HepG2 (cell line): ENCODE data around the gene CYSLTR2. TPM values are rescaled to one million over a fixed set of nuclear protein-coding genes. Genes with fewer than 3 reads are reported as not detected.

Experiments used
- ATAC-seq: fragments of 200-7000 bp; cut with Tn5 transposase; 3 replicates; pipeline ENCODE4 v1.9.1; 2020; ENCODE audit warnings: mild to moderate bottlenecking, moderate library complexity
- BruUV-seq: library from RNA; stranded (reverse); fragments of 400-500 nt; replicated peaks from 2 replicates; lab custom pipeline; 2021; lab: Mats Ljungman, UMichigan
- CTCF ChIA-PET: fragments of 300-600 bp; formaldehyde crosslinking; extraction: SDS; loops from one replicate; lab custom pipeline; 2021; ENCODE audit warnings: low total read pairs, inconsistent platforms, low intra/inter-chr PET ratio; lab: Yijun Ruan, JAX
- POLR2A ChIA-PET: fragments of 350-600 bp; sonication (Branson Sonifier 250); formaldehyde crosslinking; loops from one replicate; lab custom pipeline; 2020; ENCODE audit warnings: antibody characterized with exemption, inconsistent platforms; lab: Yijun Ruan, JAX
- DNase-seq: peaks from one replicate; pipeline ENCODE4 v3.0.0-alpha.2; 2015; ENCODE audit warnings: low spot score
- FAIRE-seq: peaks from 3 replicates; lab custom pipeline; 2011; peaks lifted over from hg19 to GRCh38; lab: Jason Lieb, UNC
- H2AFZ ChIP-seq: one replicate; pipeline ENCODE4 v1.6.1; 2011; ENCODE audit warnings: low read length, inconsistent platforms
- H3K27ac ChIP-seq: fragments of 300-600 bp; 3 replicates; pipeline ENCODE4 v1.8.0; 2011; ENCODE audit warnings: mixed run types, mild to moderate bottlenecking, mixed read lengths, low read length, inconsistent platforms; ENCODE audit not compliant: insufficient read depth; ENCODE audit errors: extremely low read length
- H3K27me3 ChIP-seq, 2 experiments: fragments of 200-600 bp in 1 of 2; 2 replicates in 1 of 2; 3 replicates in 1 of 2; pipeline versions ENCODE4 v1.6.0 to v1.8.0; 2011; ENCODE audit warnings: low read length in 2 of 2, mild to moderate bottlenecking in 2 of 2, moderate library complexity in 2 of 2, inconsistent platforms in 1 of 2; ENCODE audit not compliant: insufficient read depth in 2 of 2, control insufficient read depth in 1 of 2
- H3K36me3 ChIP-seq, 2 experiments: fragments of 200-600 bp in 1 of 2; replicated peaks in 1 of 2; 2 replicates in 1 of 2; 3 replicates in 1 of 2; pipeline versions ENCODE4 v1.5.1 to v1.8.0; 2011; ENCODE audit warnings: low read length in 2 of 2, inconsistent platforms in 1 of 2; ENCODE audit not compliant: insufficient read depth in 2 of 2, control insufficient read depth in 1 of 2
- H3K4me1 ChIP-seq: 2 replicates; pipeline ENCODE4 v1.5.1; 2012; ENCODE audit warnings: low read length, inconsistent platforms; ENCODE audit not compliant: insufficient read depth
- H3K4me2 ChIP-seq: 2 replicates; pipeline ENCODE4 v1.6.0; 2011; ENCODE audit warnings: low read depth, low read length, inconsistent platforms
- H3K4me3 ChIP-seq, 3 experiments: fragments of 200-600 bp in 1 of 3; sonication (generic), shearing (Covaris generic) in 1 of 3; replicated peaks in 1 of 3; 2 replicates each; pipeline ENCODE4 v1.5.1; 2011 to 2016; ENCODE audit warnings: low read length in 3 of 3, inconsistent platforms in 2 of 3, low read depth in 2 of 3, mild to moderate bottlenecking in 2 of 3, control low read depth in 1 of 3, mixed read lengths in 1 of 3; ENCODE audit not compliant: insufficient read depth in 1 of 3
- H3K79me2 ChIP-seq: one replicate; pipeline ENCODE4 v1.6.1; 2011; ENCODE audit warnings: low read length, inconsistent platforms; ENCODE audit not compliant: insufficient read depth
- H3K9ac ChIP-seq: 2 replicates; pipeline ENCODE4 v1.6.0; 2011; ENCODE audit warnings: mild to moderate bottlenecking, low read depth, low read length, inconsistent platforms; ENCODE audit not compliant: insufficient read depth
- H3K9me3 ChIP-seq: 2 replicates; pipeline ENCODE4 v1.5.1; 2012; ENCODE audit warnings: mild to moderate bottlenecking, low read length
- H4K20me1 ChIP-seq: 2 replicates; pipeline ENCODE4 v1.6.0; 2011; ENCODE audit warnings: inconsistent platforms, mild to moderate bottlenecking, low read length, moderate library complexity; ENCODE audit not compliant: insufficient read depth
- ARNT ChIP-seq: fragments of 450-650 bp; IDR thresholded peaks from 2 replicates; pipeline ENCODE4 v1.6.1; 2017
- BRD4 ChIP-seq: sonication (generic); formaldehyde crosslinking; IDR thresholded peaks from 2 replicates; pipeline ENCODE4 v1.4.0; 2020; ENCODE audit warnings: missing genetic modification reagents
- CHCHD3 ChIP-seq: sonication (generic); formaldehyde crosslinking; IDR thresholded peaks from 2 replicates; pipeline ENCODE4 v1.8.0; 2022; ENCODE audit warnings: mild to moderate bottlenecking, missing genetic modification reagents, moderate library complexity
- GPBP1L1 ChIP-seq: sonication (generic); formaldehyde crosslinking; IDR thresholded peaks from 2 replicates; pipeline ENCODE4 v1.5.0; 2020; ENCODE audit warnings: mild to moderate bottlenecking, missing genetic modification reagents
- LRRFIP1 ChIP-seq: sonication (generic); formaldehyde crosslinking; conservative IDR thresholded peaks from 2 replicates; pipeline ENCODE4 v1.4.0; 2020; ENCODE audit warnings: missing genetic modification reagents
- NR2C2 ChIP-seq: sonication (generic); formaldehyde crosslinking; IDR thresholded peaks from 2 replicates; pipeline ENCODE4 v1.4.0; 2020; ENCODE audit warnings: missing genetic modification reagents, mild to moderate bottlenecking, moderate library complexity, borderline replicate concordance
- PCBP1 ChIP-seq: fragments of 200-400 bp; formaldehyde crosslinking; IDR thresholded peaks from 2 replicates; pipeline ENCODE4 v1.6.1; 2017; ENCODE audit warnings: mild to moderate bottlenecking, low read depth, low read length, borderline replicate concordance
- PHB2 ChIP-seq: fragments of 450-650 bp; IDR thresholded peaks from 2 replicates; pipeline ENCODE4 v1.6.1; 2018; ENCODE audit not compliant: partially characterized antibody
- ZNF333 ChIP-seq: sonication (generic); formaldehyde crosslinking; IDR thresholded peaks from 2 replicates; pipeline ENCODE4 v1.4.0; 2020; ENCODE audit warnings: mild to moderate bottlenecking, missing genetic modification reagents, borderline replicate concordance
- ZNF841 ChIP-seq: sonication (generic); formaldehyde crosslinking; IDR thresholded peaks from 2 replicates; pipeline ENCODE4 v1.8.1; 2023; ENCODE audit warnings: missing genetic modification reagents, borderline replicate concordance
- WGBS: methylation state at CpG from one replicate; pipeline ENCODE4 v1.1.6; 2017; ENCODE audit warnings: low lambda C conversion rate; 5-methylcytosine and 5-hydroxymethylcytosine counted together
- in situ Hi-C: cut with HindIII; loops from 2 replicates; pipeline ENCODE4 v1.10.0; 2017; ENCODE audit warnings: low pct_unique_long_range_greater_than_20kb; ENCODE audit not compliant: extremely low pct_ligation_motif_present
- intact Hi-C: fragments of 100-400 bp; cut with micrococcal nuclease; formaldehyde crosslinking; loops from one replicate; pipeline ENCODE4 v1.10.0; 2022; ENCODE audit not compliant: unreplicated experiment
- polyA plus RNA-seq, 8 experiments: library from polyadenylated mRNA; depleted of rRNA in 3 of 8; stranded (reverse) in 7 of 8; unstranded in 1 of 8; fragments of >200 nt; fragmentation: Illumina TruSeq in 4 of 8; extraction: Trizol in 4 of 8; gene quantifications; 2 replicates each; pipeline versions ENCODE4 v1.2.1 to v1.2.3, GENCODE V29; 2011 to 2016; ENCODE audit warnings: low read depth in 4 of 8, missing spikeins in 1 of 8, mixed read lengths in 1 of 8; ENCODE audit not compliant: insufficient read depth in 1 of 8
- total RNA-seq, 5 experiments: library from RNA; depleted of rRNA; stranded (reverse); fragments of >200 nt; fragmentation: Illumina TruSeq; extraction: Trizol; gene quantifications; 2 replicates each; pipeline ENCODE4 v1.2.3, GENCODE V29; 2016; ENCODE audit warnings: low read depth in 1 of 5
- TF ChIP-seq, protein P1 (sequence below): IDR thresholded peaks from 2 replicates; pipeline ENCODE4 v1.6.1; 2012; ENCODE audit warnings: low read length, improper control_type of control experiment
- TF ChIP-seq, protein P2 (sequence below): sonication (generic); formaldehyde crosslinking; IDR thresholded peaks from 2 replicates; pipeline ENCODE4 v1.5.1; 2020; ENCODE audit warnings: missing genetic modification reagents, mild to moderate bottlenecking, borderline replicate concordance
- TF ChIP-seq, protein P3 (sequence below): sonication (generic); formaldehyde crosslinking; IDR thresholded peaks from 2 replicates; pipeline ENCODE4 v1.4.0; 2020; ENCODE audit warnings: missing genetic modification reagents, mild to moderate bottlenecking, borderline replicate concordance

CYSLTR2 gene
- total and polyA plus RNA-seq, 2 of the 13 experiments (the other 11 are each of a cell fraction or from before 2014, with no cell fraction given) = not detected

- Histone ChIP-seq H3K27me3 (peaks cover 0 to 15% of the 10 kb centered on the region in 2 experiments; a peak in 1 of 5 replicates), H3K36me3 (no peaks in the 10 kb centered on the region), H3K79me2 (no peaks in the 10 kb centered on the region), H3K27ac (no peak overlapping the region), H2AFZ (no peak overlapping the region), H4K20me1 (no peaks in the 10 kb centered on the region), H3K4me3 (no peak overlapping the region), H3K9me3 (peaks cover 2% of the 10 kb centered on the region; the same call in 1 of the 2 replicates), H3K9ac (no peak overlapping the region), H3K4me2 (no peak overlapping the region), H3K4me1 (no peaks in the 10 kb centered on the region)
- in situ Hi-C loops = no loop called here
- ATAC-seq (no peak), FAIRE-seq (no peak), DNase-seq (no peak)
- ChIA-PET POLR2A (no interaction called here), CTCF (no interaction called here)
- no TSS peak for BruUV-seq
- 50% methylated on average over 2 of the region's 2 CpGs for WGBS
- intact Hi-C loops = no loop called here
- TF ChIP-seq NR2C2 (CRISPR knock-in tag) (no peak), ZNF841 (no peak), BRD4 (no peak), CHCHD3 (no peak), PHB2 (no peak), ARNT (no peak), LRRFIP1 (no peak), ZNF333 (CRISPR knock-in tag) (no peak), PCBP1 (no peak), GPBP1L1 (CRISPR knock-in tag) (no peak)
- TF ChIP-seq, protein P1, sequence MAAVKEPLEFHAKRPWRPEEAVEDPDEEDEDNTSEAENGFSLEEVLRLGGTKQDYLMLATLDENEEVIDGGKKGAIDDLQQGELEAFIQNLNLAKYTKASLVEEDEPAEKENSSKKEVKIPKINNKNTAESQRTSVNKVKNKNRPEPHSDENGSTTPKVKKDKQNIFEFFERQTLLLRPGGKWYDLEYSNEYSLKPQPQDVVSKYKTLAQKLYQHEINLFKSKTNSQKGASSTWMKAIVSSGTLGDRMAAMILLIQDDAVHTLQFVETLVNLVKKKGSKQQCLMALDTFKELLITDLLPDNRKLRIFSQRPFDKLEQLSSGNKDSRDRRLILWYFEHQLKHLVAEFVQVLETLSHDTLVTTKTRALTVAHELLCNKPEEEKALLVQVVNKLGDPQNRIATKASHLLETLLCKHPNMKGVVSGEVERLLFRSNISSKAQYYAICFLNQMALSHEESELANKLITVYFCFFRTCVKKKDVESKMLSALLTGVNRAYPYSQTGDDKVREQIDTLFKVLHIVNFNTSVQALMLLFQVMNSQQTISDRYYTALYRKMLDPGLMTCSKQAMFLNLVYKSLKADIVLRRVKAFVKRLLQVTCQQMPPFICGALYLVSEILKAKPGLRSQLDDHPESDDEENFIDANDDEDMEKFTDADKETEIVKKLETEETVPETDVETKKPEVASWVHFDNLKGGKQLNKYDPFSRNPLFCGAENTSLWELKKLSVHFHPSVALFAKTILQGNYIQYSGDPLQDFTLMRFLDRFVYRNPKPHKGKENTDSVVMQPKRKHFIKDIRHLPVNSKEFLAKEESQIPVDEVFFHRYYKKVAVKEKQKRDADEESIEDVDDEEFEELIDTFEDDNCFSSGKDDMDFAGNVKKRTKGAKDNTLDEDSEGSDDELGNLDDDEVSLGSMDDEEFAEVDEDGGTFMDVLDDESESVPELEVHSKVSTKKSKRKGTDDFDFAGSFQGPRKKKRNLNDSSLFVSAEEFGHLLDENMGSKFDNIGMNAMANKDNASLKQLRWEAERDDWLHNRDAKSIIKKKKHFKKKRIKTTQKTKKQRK = no peak
- TF ChIP-seq, protein P2, sequence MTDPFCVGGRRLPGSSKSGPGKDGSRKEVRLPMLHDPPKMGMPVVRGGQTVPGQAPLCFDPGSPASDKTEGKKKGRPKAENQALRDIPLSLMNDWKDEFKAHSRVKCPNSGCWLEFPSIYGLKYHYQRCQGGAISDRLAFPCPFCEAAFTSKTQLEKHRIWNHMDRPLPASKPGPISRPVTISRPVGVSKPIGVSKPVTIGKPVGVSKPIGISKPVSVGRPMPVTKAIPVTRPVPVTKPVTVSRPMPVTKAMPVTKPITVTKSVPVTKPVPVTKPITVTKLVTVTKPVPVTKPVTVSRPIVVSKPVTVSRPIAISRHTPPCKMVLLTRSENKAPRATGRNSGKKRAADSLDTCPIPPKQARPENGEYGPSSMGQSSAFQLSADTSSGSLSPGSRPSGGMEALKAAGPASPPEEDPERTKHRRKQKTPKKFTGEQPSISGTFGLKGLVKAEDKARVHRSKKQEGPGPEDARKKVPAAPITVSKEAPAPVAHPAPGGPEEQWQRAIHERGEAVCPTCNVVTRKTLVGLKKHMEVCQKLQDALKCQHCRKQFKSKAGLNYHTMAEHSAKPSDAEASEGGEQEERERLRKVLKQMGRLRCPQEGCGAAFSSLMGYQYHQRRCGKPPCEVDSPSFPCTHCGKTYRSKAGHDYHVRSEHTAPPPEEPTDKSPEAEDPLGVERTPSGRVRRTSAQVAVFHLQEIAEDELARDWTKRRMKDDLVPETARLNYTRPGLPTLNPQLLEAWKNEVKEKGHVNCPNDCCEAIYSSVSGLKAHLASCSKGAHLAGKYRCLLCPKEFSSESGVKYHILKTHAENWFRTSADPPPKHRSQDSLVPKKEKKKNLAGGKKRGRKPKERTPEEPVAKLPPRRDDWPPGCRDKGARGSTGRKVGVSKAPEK (CRISPR knock-in tag) = no peak
- TF ChIP-seq, protein P3, sequence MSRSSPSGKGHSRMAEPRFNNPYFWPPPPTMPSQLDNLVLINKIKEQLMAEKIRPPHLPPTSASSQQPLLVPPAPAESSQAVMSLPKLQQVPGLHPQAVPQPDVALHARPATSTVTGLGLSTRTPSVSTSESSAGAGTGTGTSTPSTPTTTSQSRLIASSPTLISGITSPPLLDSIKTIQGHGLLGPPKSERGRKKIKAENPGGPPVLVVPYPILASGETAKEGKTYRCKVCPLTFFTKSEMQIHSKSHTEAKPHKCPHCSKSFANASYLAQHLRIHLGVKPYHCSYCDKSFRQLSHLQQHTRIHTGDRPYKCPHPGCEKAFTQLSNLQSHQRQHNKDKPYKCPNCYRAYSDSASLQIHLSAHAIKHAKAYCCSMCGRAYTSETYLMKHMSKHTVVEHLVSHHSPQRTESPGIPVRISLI = no peak
Observed at GRCh38 chr13:48641404-48641803, 12.3 kb upstream of the CYSLTR2 start.
